K562 treated with DMSO at 1 percent for 12 hours (cell line): Measurements from ENCODE around the gene ARHGAP20. TPM values are rescaled to one million over a fixed set of nuclear protein-coding genes. Genes with fewer than 3 reads are reported as not detected.

Experiments used
- total RNA-seq: library from RNA; unstranded; fragments of 300-600 nt; gene quantifications from 2 replicates; pipeline ENCODE4 v1.2.3, GENCODE V29; 2022; ENCODE audit not compliant: insufficient read depth

The ARHGAP20 gene, protein sequence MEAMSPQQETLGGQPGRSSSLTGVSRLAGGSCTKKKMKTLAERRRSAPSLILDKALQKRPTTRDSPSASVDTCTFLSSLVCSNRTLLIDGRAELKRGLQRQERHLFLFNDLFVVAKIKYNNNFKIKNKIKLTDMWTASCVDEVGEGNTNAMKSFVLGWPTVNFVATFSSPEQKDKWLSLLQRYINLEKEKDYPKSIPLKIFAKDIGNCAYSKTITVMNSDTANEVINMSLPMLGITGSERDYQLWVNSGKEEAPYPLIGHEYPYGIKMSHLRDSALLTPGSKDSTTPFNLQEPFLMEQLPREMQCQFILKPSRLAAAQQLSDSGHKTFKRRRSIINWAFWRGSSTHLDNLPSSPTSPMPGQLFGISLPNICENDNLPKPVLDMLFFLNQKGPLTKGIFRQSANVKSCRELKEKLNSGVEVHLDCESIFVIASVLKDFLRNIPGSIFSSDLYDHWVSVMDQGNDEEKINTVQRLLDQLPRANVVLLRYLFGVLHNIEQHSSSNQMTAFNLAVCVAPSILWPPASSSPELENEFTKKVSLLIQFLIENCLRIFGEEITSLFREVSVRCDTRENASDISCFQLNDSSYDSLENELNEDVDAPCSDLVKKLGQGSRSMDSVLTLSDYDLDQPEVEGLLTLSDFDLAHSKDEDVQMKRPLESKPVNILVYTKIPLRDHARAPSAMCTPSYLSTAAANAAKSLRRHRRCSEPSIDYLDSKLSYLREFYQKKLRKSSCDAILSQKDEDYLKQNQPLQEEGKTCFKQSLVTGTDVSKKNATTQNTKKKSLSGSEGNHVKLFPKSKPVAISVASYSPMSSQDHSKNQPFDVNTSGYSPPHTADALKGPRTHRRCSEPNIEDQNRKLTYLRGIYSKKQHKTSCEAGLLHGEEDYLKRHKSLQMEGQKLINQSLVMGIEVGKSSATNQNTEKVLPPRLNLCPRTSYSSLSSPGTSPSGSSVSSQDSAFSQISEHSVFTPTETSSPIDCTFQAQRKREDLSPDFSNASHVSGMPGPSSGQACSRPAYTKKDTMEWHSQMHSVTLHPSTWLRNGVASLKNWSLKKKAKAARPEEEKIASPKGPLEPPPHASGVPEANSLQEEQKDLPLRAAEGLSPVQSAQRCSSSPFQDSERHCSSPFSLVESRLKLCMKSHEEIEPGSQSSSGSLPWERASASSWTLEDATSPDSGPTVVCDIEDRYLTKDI
- not detected in 2 replicates for total RNA-seq

GRCh38 chr11:110711776-110712658 lies at the start of gene ARHGAP20:
TSS of gene ARHGAP20 (minus strand) at chr11:110712437. CDS start at chr11:110712231, 206 bp downstream.

